ENCODE measurements around the gene SMR3A. TPM values are rescaled to one million over a fixed set of nuclear protein-coding genes. Genes with fewer than 3 reads are reported as not detected.

Gene SMR3A
- total RNA-seq, 1 donor, result not detected

DNA sequence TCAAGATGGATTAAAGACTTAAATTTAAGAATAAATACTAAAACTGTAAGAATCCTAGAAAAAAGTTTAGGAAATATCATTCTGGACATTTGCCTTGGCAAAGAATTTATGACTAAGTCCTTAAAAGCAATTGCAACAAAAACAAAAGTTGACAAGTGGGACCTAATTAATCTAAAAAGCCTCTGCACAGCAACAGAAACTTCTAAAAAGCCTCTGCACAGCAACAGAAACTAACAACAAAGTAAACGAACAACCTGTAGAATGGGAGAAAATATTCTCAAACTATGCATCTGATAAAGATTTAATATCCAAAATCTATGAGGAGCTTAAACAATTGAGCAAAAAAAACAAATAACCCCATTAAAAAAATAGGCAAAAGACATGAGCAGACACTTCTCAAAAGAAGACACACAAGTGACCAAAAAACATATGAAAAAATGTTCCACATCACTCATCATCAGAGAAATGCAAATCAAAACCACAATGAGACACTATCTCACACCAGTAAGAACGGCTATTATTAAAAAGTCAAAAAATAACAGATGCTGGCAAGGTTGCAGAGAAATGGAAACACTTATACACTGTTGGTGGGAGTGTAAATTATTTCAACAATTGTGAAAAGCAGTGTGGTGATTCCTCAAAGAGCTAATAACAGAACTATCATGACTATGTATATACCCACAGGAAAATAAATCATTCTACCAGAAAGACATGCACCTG is 31.7 kb downstream of the SMR3A start:
- no peaks in the 10 kb centered on the region for H3K4me1 ChIP-seq (ENCODE audit: insufficient read depth, low read length)
- no peak overlapping the region for H3K4me3 ChIP-seq (ENCODE audit: low read length)
- H3K27me3 ChIP-seq (ENCODE audit: insufficient read depth, low read length), result no peaks in the 10 kb centered on the region
- no peaks in the 10 kb centered on the region for H3K9me3 ChIP-seq (ENCODE audit: low read depth, low read length)

DNA sequence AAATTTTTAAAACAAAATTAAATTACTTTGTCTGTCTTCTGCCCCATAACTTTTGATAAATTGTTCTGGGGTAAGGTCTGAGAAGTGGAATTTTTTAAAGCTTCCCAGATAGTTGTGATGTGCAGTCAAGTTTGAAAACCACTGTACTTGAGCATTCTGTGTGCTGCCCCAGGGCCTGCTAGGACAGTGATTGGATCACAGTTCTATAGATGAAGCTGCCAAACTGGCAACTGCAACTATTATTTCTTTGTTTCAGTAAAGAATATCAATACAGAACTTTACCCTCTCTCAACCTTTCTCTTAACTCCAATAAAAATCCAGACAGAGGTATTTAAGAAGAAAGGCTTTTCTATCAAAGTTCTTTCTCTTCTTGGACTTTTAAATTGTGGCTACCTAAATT is 37.0 kb downstream of the SMR3A start, which contains the start of gene OPRPN:
Gene OPRPN, plus strand, starts transcription at position 361 of the 400 bp plus-strand sequence. CDS start 1,346 bp downstream, outside the sequence.
- Histone ChIP-seq H3K9me3 (ENCODE audit: low read depth, low read length) (no peaks in the 10 kb centered on the region), H3K4me1 (ENCODE audit: insufficient read depth, low read length) (no peaks in the 10 kb centered on the region), H3K27me3 (ENCODE audit: insufficient read depth, low read length) (no peaks in the 10 kb centered on the region), H3K4me3 (ENCODE audit: low read length) (no peak within 1 kb of the TSS)

GRCh38 chr4:70399319-70399718 is 38.8 kb downstream of the SMR3A start:
- no peaks in the 10 kb centered on the region for H3K9me3 ChIP-seq (ENCODE audit: low read depth, low read length)
- no peak overlapping the region for H3K4me3 ChIP-seq (ENCODE audit: low read length)
- H3K27me3 ChIP-seq (ENCODE audit: insufficient read depth, low read length), result no peaks in the 10 kb centered on the region
- no peaks in the 10 kb centered on the region for H3K4me1 ChIP-seq (ENCODE audit: insufficient read depth, low read length)

DNA sequence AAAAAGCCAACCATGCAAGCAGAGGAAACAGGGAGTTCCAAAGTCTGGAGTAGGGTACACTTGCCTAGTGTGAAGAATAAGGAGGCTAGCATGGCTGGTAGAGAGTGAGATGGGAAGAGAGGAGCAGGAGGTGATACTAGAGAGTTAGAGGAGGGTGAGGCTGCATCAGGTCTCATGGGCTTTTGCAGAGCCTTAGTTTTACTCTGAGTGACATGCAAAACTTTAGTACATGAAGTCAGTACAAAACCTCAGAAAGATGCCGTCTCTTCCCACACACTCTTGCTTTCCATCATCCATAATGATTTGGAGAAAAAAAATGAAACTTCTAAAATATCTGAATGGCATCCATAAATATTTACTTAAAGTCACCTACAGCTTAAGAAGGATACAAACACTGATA is 42.2 kb downstream of the SMR3A start:
- Histone ChIP-seq H3K27me3 (ENCODE audit: insufficient read depth, low read length) (no peaks in the 10 kb centered on the region), H3K9me3 (ENCODE audit: low read depth, low read length) (no peaks in the 10 kb centered on the region), H3K4me3 (ENCODE audit: low read length) (no peak overlapping the region), H3K4me1 (ENCODE audit: insufficient read depth, low read length) (no peaks in the 10 kb centered on the region)

DNA sequence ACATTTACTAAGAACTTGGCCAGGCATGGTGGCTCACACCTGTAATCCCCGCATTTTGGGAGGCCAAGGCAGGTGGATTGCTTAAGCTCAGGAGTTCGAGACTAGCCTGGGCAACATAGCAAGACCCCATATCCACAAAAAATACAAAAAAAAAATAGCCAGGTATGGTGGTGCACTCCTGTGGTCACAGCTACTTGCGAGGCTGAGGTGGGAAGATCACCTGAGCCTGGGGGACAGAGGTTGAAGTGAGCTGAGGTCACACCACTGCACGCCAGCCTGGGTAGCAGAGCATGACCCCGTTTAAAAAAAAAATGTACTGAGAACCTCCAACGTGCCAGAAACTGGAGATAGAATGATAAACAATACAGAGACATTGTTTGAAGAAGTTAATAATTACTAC is 45.2 kb downstream of the SMR3A start:
- Histone ChIP-seq H3K4me1 (ENCODE audit: insufficient read depth, low read length) (no peaks in the 10 kb centered on the region), H3K9me3 (ENCODE audit: low read depth, low read length) (no peaks in the 10 kb centered on the region), H3K27me3 (ENCODE audit: insufficient read depth, low read length) (no peaks in the 10 kb centered on the region), H3K4me3 (ENCODE audit: low read length) (no peak overlapping the region)

Other genes with a start within 250 kb of the SMR3A start
- not detected for gene PRR27, start 206.5 kb upstream of the SMR3A start, total RNA-seq
- not detected for gene ODAM, start 165.0 kb upstream of the SMR3A start, total RNA-seq
- not detected for gene FDCSP, start 134.6 kb upstream of the SMR3A start, total RNA-seq
- gene CSN3, start 118.2 kb upstream of the SMR3A start, total RNA-seq, result not detected
- not detected for gene CABS1, start 25.8 kb upstream of the SMR3A start, total RNA-seq
- gene SMR3B, start 22.4 kb downstream of the SMR3A start, total RNA-seq, result not detected
- gene OPRPN, start 37.2 kb downstream of the SMR3A start, total RNA-seq, result 0.52 TPM
- gene MUC7, start 111.4 kb downstream of the SMR3A start, total RNA-seq, result not detected
- not detected for gene AMTN, start 157.8 kb downstream of the SMR3A start, total RNA-seq
- not detected for gene AMBN, start 231.5 kb downstream of the SMR3A start, total RNA-seq

All from mononuclear cell (primary cell).